Lung (tissue), 12 donors: ENCODE measurements around the gene HGS. TPM values are rescaled to one million over a fixed set of nuclear protein-coding genes. Genes with fewer than 3 reads are reported as not detected.
"Not testable (repeated sequence)": the region's sequence is repeated elsewhere in the genome, so short reads cannot be mapped to it uniquely, and the experiment has no call there.

Experiments used
- ATAC-seq: fragments of 200-7000 bp; cut with Tn5 transposase; one replicate; pipeline ENCODE4 v1.9.1; 2020; ENCODE audit warnings: moderate number of reproducible peaks; ENCODE audit not compliant: insufficient read depth, low FRiP score
- DNase-seq, 3 donors: peaks; one replicate each; pipeline ENCODE4 v3.0.0-alpha.2; 2013 to 2017
- H3K27ac ChIP-seq, 2 donors: one replicate each; pipeline ENCODE4 v1.5.1; 2013; ENCODE audit warnings: mild to moderate bottlenecking in 2 of 2, moderate library complexity in 2 of 2, control low read depth in 1 of 2, inconsistent platforms in 1 of 2, low read depth in 1 of 2, low read length in 1 of 2
- H3K27me3 ChIP-seq, 3 donors: one replicate each; pipeline ENCODE4 v1.5.1; 2013; ENCODE audit warnings: low read length in 2 of 3; ENCODE audit not compliant: control insufficient read depth in 3 of 3, insufficient read depth in 3 of 3
- H3K36me3 ChIP-seq, 4 donors: one replicate each; pipeline ENCODE4 v1.5.1; 2013; ENCODE audit warnings: low read length in 4 of 4, mild to moderate bottlenecking in 1 of 4, moderate library complexity in 1 of 4; ENCODE audit not compliant: control insufficient read depth in 4 of 4, insufficient read depth in 4 of 4
- H3K4me1 ChIP-seq, 5 donors: one replicate each; pipeline ENCODE4 v1.5.1; 2013; ENCODE audit warnings: low read length in 5 of 5, mild to moderate bottlenecking in 2 of 5, moderate library complexity in 1 of 5; ENCODE audit not compliant: control insufficient read depth in 5 of 5, insufficient read depth in 5 of 5
- H3K4me3 ChIP-seq: one replicate; pipeline ENCODE4 v1.5.1; 2013; ENCODE audit warnings: mild to moderate bottlenecking, control low read depth, moderate library complexity
- H3K9ac ChIP-seq, 2 donors: one replicate each; pipeline ENCODE4 v1.5.1; 2013; ENCODE audit warnings: low read length in 2 of 2, control low read depth in 1 of 2; ENCODE audit not compliant: insufficient read depth in 1 of 2
- H3K9me3 ChIP-seq, 4 donors: one replicate each; pipeline ENCODE4 v1.5.1; 2013; ENCODE audit warnings: low read length in 3 of 4, mild to moderate bottlenecking in 1 of 4, moderate library complexity in 1 of 4; ENCODE audit not compliant: control insufficient read depth in 4 of 4, insufficient read depth in 3 of 4
- CTCF ChIP-seq: IDR thresholded peaks from 2 replicates; pipeline ENCODE4 v1.5.1; 2012; ENCODE audit warnings: mild to moderate bottlenecking; ENCODE audit errors: control extremely low read depth, extremely low read depth
- WGBS, 2 donors: extraction: QIAGEN DNeasy Blood & Tissue Kit; methylation state at CpG; one replicate each; pipeline ENCODE4 v1.1.7; 2013; 5-methylcytosine and 5-hydroxymethylcytosine counted together
- polyA plus RNA-seq, 2 donors: library from polyadenylated mRNA; stranded (reverse); fragments of 200-250 nt; gene quantifications; one replicate each; pipeline ENCODE4 v1.2.1, GENCODE V29; 2013
- total RNA-seq, 2 donors: library from RNA; depleted of rRNA in 1 of 2; stranded (reverse); fragments of >200 nt in 1 of 2; gene quantifications; one replicate each; pipeline ENCODE4 v1.2.1, GENCODE V29; 2014 to 2021
- donor health status: control.
- donor health status: control.
- donor health status: Bipolar disorder and iron deficiency.
- donor health status: healthy.
- donor health status: DM: yes; HTN: yes; CAD: no.

Gene HGS
- total and polyA plus RNA-seq, 4 donors, result 51.5 to 128 (median 108) TPM

- H3K27me3 ChIP-seq, result no peaks in the 10 kb centered on the region
- no peak overlapping the region for H3K27ac ChIP-seq
- no peaks in the 10 kb centered on the region for H3K4me1 ChIP-seq
- 88 to 91% methylated on average over 18 of the region's 18 CpGs for WGBS, 2 donors
- H3K4me3 ChIP-seq, result no peak overlapping the region
- ATAC-seq (no peak), DNase-seq (no peak)
- H3K9me3 ChIP-seq, result no peaks in the 10 kb centered on the region
- H3K9ac ChIP-seq, result no peak overlapping the region
- no peak for TF ChIP-seq CTCF
- H3K36me3 ChIP-seq, result peaks cover 7 to 42% (median 12%) of the 10 kb centered on the region in 4 donors
These were observed 10.1 kb upstream of the HGS start for GRCh38 chr17:81673561-81674258.

- peak in 1 of 3 donors; percentile 13 for DNase-seq
- H3K4me3 ChIP-seq, H3K27me3 ChIP-seq, H3K27ac ChIP-seq, H3K4me1 ChIP-seq, H3K9ac ChIP-seq, ATAC-seq, H3K9me3 ChIP-seq: not testable (repeated sequence)
- peaks cover 5 to 35% (median 12%) of the 10 kb centered on the region in 4 donors for H3K36me3 ChIP-seq
- peak; percentile 8 for TF ChIP-seq CTCF
- WGBS, 2 donors, result 47 to 52% methylated on average over 18 of the region's 18 CpGs
These were observed 8.1 kb upstream of the HGS start for GRCh38 chr17:81675515-81676221.

GRCh38 chr17:81676906-81677305 is 6.9 kb upstream of the HGS start:
- no peak for ATAC-seq
- Histone ChIP-seq H3K9ac (no peak overlapping the region), H3K27ac (no peak overlapping the region), H3K36me3 (peaks cover 2 to 33% (median 9%) of the 10 kb centered on the region in 4 donors), H3K4me1 (peaks cover 0 to 4% (median 0%) of the 10 kb centered on the region in 5 donors), H3K27me3 (no peaks in the 10 kb centered on the region), H3K9me3 (no peaks in the 10 kb centered on the region), H3K4me3 (no peak overlapping the region)
- no peak for TF ChIP-seq CTCF
- no peak for DNase-seq
- 87 to 94% methylated on average over 17 of the region's 17 CpGs for whole genome bisulfite sequencing, 2 donors
